ENCODE measurements around the gene CYB561D1. TPM values are rescaled to one million over a fixed set of nuclear protein-coding genes. Genes with fewer than 3 reads are reported as not detected.
A peak's percentile ranks its signal among the peaks of the same experiment; 100 is the strongest.

The CYB561D1 gene
- total RNA-seq, 1 donor = 10.5 TPM

- peak; percentile 69 for DNase-seq (ENCODE audit: insufficient read length, low spot score, missing footprints)
- Histone ChIP-seq H2AFZ (ENCODE audit: low read length) (no peak overlapping the region), H4K20me1 (ENCODE audit: insufficient read depth, low read length) (no peaks in the 10 kb centered on the region), H3K36me3 (ENCODE audit: insufficient read depth, low read length) (no peaks in the 10 kb centered on the region), H3K9me3 (ENCODE audit: low read depth, low read length) (no peaks in the 10 kb centered on the region), H3K4me2 (ENCODE audit: insufficient read depth, low read length) (no peak overlapping the region), H3K79me2 (ENCODE audit: insufficient read depth, low read length) (no peaks in the 10 kb centered on the region), H3K27me3 (ENCODE audit: insufficient read depth, low read length) (no peaks in the 10 kb centered on the region), H3K4me1 (ENCODE audit: insufficient read depth, low read length) (peaks cover 8% of the 10 kb centered on the region), H3K27ac (ENCODE audit: low read depth, low read length) (no peak overlapping the region), H3K4me3 (ENCODE audit: insufficient read depth, low read length) (no peak overlapping the region)
- TF ChIP-seq CTCF (IDR thresholded peaks at IDR 0.05; ENCODE audit: extremely low read depth, low read depth, low read length) = no peak
Measured at GRCh38 chr1:109538827-109539555, 45.1 kb downstream of the CYB561D1 start.

- TF ChIP-seq CTCF (IDR thresholded peaks at IDR 0.05; ENCODE audit: extremely low read depth, low read depth, low read length) = no peak
- Histone ChIP-seq H4K20me1 (ENCODE audit: insufficient read depth, low read length) (no peaks in the 10 kb centered on the region), H2AFZ (ENCODE audit: low read length) (no peak within 1 kb of the TSS), H3K79me2 (ENCODE audit: insufficient read depth, low read length) (no peaks in the 10 kb centered on the region), H3K4me1 (ENCODE audit: insufficient read depth, low read length) (peaks cover 8% of the 10 kb centered on the region), H3K27ac (ENCODE audit: low read depth, low read length) (no peak within 1 kb of the TSS), H3K4me3 (ENCODE audit: insufficient read depth, low read length) (no peak within 1 kb of the TSS), H3K9me3 (ENCODE audit: low read depth, low read length) (no peaks in the 10 kb centered on the region), H3K4me2 (ENCODE audit: insufficient read depth, low read length) (no peak within 1 kb of the TSS), H3K27me3 (ENCODE audit: insufficient read depth, low read length) (no peaks in the 10 kb centered on the region), H3K36me3 (ENCODE audit: insufficient read depth, low read length) (no peaks in the 10 kb centered on the region)
- peak; percentile 37 for DNase-seq (ENCODE audit: insufficient read length, low spot score, missing footprints)
Measured at GRCh38 chr1:109539676-109540075, 45.8 kb downstream of the CYB561D1 start, which contains the start of gene GPR61. GPR61 (plus strand) TSS chr1:109539872; CDS start chr1:109543023, 3,151 bp downstream.

- peak overlapping the region; percentile 87 for H2AFZ ChIP-seq (ENCODE audit: low read length)
- no peak overlapping the region for H3K4me3 ChIP-seq (ENCODE audit: insufficient read depth, low read length)
- no peaks in the 10 kb centered on the region for H4K20me1 ChIP-seq (ENCODE audit: insufficient read depth, low read length)
- no peaks in the 10 kb centered on the region for H3K27me3 ChIP-seq (ENCODE audit: insufficient read depth, low read length)
- H3K4me1 ChIP-seq (ENCODE audit: insufficient read depth, low read length) = peaks cover 8% of the 10 kb centered on the region
- H3K27ac ChIP-seq (ENCODE audit: low read depth, low read length) = no peak overlapping the region
- no peaks in the 10 kb centered on the region for H3K36me3 ChIP-seq (ENCODE audit: insufficient read depth, low read length)
- peak; percentile 31 for DNase-seq (ENCODE audit: insufficient read length, low spot score, missing footprints)
- H3K4me2 ChIP-seq (ENCODE audit: insufficient read depth, low read length) = no peak overlapping the region
- H3K79me2 ChIP-seq (ENCODE audit: insufficient read depth, low read length) = no peaks in the 10 kb centered on the region
- TF ChIP-seq CTCF (IDR thresholded peaks at IDR 0.05; ENCODE audit: extremely low read depth, low read depth, low read length) = no peak
- no peaks in the 10 kb centered on the region for H3K9me3 ChIP-seq (ENCODE audit: low read depth, low read length)
Measured at GRCh38 chr1:109541102-109541501, 47.2 kb downstream of the CYB561D1 start.

GRCh38 chr1:109542657-109543056, 48.8 kb downstream of the CYB561D1 start:
- TF ChIP-seq CTCF (IDR thresholded peaks at IDR 0.05; ENCODE audit: extremely low read depth, low read depth, low read length) = no peak
- no peaks in the 10 kb centered on the region for H3K9me3 ChIP-seq (ENCODE audit: low read depth, low read length)

More at GRCh38 chr1:109542657-109543056, 48.8 kb downstream of the CYB561D1 start:
- H4K20me1 ChIP-seq (ENCODE audit: insufficient read depth, low read length) = no peaks in the 10 kb centered on the region
- peaks cover 9% of the 10 kb centered on the region for H3K79me2 ChIP-seq (ENCODE audit: insufficient read depth, low read length)
- no peak for DNase-seq (ENCODE audit: insufficient read length, low spot score, missing footprints)
- no peak overlapping the region for H3K4me2 ChIP-seq (ENCODE audit: insufficient read depth, low read length)
- no peaks in the 10 kb centered on the region for H3K27me3 ChIP-seq (ENCODE audit: insufficient read depth, low read length)
- H2AFZ ChIP-seq (ENCODE audit: low read length) = peak overlapping the region; percentile 87
- no peaks in the 10 kb centered on the region for H3K36me3 ChIP-seq (ENCODE audit: insufficient read depth, low read length)
- peaks cover 21% of the 10 kb centered on the region for H3K4me1 ChIP-seq (ENCODE audit: insufficient read depth, low read length)
- no peak overlapping the region for H3K27ac ChIP-seq (ENCODE audit: low read depth, low read length)
- no peak overlapping the region for H3K4me3 ChIP-seq (ENCODE audit: insufficient read depth, low read length)

Data from osteoblast (primary cell).